Ramos (cell line): ENCODE data around the gene RPS24.

Source experiments
- in situ Hi-C: fragments of 300-500 bp; cut with MboI; formaldehyde crosslinking; loops from one replicate; pipeline ENCODE4 v1.14.3; 2022; ENCODE audit warnings: low sequenced_read_pairs; ENCODE audit not compliant: unreplicated experiment

The RPS24 gene

DNA sequence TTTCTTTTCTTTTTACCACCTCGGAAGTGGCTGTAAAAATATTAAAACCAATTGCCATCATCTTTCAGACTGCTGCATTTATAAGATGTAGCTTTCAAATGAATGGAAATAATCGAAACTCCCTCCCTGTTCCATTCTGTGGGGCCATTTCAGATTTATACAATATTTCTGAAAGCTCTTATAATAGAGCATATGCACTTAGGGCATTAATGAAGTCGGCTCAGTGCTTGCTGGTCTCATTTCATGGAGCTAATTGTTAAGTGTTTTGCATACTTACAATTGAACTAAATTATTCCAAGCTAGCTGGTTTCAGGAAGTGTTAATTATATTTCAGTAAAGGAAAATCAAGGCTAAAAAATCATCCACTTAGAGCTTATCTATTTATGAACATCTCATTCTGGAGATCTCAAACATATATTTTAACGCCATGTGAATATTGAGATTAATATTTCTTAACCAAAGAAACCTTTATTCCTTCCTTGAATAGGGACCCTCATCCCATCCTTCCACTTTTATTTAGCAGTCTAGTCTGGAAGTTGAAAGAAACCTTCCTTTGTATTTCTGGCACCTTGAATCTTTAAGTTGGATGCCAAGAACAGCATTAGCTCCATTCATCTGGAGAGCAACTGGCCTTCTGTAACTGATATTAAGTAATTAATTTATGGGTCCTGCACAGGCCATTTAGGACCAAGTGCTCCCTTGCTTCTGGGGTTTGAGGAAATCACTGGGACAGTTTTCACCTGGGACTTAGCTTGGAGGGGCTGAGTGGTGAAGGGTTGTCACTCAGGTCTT, 45.1 kb downstream of the RPS24 start:
- in situ Hi-C loops, result no loop called here

DNA sequence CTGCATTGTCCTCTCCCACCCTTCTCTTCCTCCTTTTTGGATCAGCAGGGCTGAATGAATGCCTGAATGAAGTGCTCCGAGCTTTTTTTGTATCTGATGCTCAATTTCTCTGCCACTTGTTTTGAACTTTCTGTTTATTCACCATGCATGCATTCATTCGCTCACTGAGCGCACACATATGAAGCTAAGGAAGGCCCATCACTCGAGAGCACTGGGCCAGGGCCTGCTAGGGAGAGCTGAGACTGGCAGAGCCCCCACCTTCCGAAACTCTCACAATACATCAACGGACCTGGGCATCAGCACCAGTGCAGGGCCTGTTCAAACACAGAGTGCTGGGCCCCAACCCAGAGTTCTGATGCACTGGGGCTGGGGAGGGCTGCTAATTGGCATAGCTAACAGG, 45.7 kb downstream of the RPS24 start:
- in situ Hi-C loops, result no loop called here

DNA sequence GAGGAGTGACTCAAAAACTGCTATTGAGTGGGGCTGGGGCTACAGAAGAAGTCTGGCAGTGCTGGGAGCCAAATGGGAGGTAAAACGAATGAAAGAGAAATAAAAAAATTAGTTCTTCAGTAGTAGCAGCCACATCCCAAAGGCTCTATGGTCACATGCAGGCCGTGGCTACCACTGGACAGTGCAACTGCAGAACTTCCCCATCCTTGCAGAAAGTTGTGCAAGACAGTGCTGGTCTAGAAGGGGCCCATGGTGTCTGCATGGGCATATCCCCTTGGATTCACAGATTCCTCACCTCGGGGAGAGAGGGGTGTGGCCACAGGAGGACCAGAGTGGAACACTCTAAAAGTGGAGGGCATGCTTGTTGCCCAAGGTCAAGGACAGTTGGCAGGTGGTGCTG, 47.6 kb downstream of the RPS24 start:
- in situ Hi-C loops, result no loop called here

DNA sequence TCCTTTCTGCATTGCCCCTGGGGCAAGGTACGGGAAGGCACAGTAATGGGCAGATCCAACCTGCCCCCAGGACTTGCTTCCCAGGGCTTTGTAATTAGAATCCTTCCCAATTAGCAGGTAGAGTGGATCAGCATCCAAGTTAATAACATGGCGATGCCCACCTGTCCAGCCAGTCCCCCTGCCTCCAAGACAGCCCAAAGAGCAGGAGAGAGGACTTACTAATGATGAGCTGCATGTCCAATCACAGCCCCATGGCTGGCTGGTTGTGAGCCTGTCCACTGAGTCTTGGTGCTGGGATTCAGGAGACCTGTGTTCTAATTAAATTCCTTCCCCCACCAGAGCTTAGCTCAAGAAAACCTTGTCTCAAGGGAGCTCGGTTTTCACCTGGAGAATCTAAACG, 49.0 kb downstream of the RPS24 start:
- in situ Hi-C loops, result no loop called here
